ENCODE results near the gene CLTC.

Gene CLTC

GRCh38 chr17:59688008-59688407 is 68.3 kb downstream of the CLTC start:
- DNase-seq = no peak

GRCh38 chr17:59688496-59688895 is 68.8 kb downstream of the CLTC start:
- no peak for DNase-seq

- no peak for DNase-seq
Measured at GRCh38 chr17:59693582-59693981, 73.9 kb downstream of the CLTC start.

GRCh38 chr17:59694344-59694743 is 74.6 kb downstream of the CLTC start:
- no peak for DNase-seq

- DNase-seq = no peak
Measured at GRCh38 chr17:59695945-59696681, 76.4 kb downstream of the CLTC start.

GRCh38 chr17:59696682-59697277 is 77.1 kb downstream of the CLTC start:
- DNase-seq = no peak

- DNase-seq = no peak
Measured at GRCh38 chr17:59698143-59698542, 78.4 kb downstream of the CLTC start.

- no peak for DNase-seq
Measured at GRCh38 chr17:59699218-59699617, 79.5 kb downstream of the CLTC start.

- no peak for DNase-seq
Measured at GRCh38 chr17:59699786-59700185, 80.1 kb downstream of the CLTC start.

- no peak for DNase-seq
Measured at GRCh38 chr17:59702304-59702703, 82.6 kb downstream of the CLTC start.

- peak; percentile 99 for DNase-seq
Measured at GRCh38 chr17:59707149-59707970, 87.7 kb downstream of the CLTC start, which contains the start of the genes PTRH2 and VMP1. Gene PTRH2 (minus strand): TSS chr17:59707430. CDS start chr17:59697978, 9,452 bp downstream. Gene VMP1 (plus strand): TSS chr17:59707654. CDS start chr17:59731447, 23,793 bp downstream.

GRCh38 chr17:59707971-59708430 is 88.3 kb downstream of the CLTC start:
- no peak for DNase-seq

GRCh38 chr17:59711936-59712335 is 92.2 kb downstream of the CLTC start:
- no peak for DNase-seq

GRCh38 chr17:59712862-59713261 is 93.2 kb downstream of the CLTC start:
- DNase-seq = no peak

- no peak for DNase-seq
Measured at GRCh38 chr17:59714255-59714654, 94.6 kb downstream of the CLTC start.

GRCh38 chr17:59716427-59716826 is 96.7 kb downstream of the CLTC start:
- DNase-seq = no peak

GRCh38 chr17:59719526-59719925 is 99.8 kb downstream of the CLTC start:
- DNase-seq = no peak

- no peak for DNase-seq
Measured at GRCh38 chr17:59722623-59723022, 102.9 kb downstream of the CLTC start.

GRCh38 chr17:59723041-59723440 is 103.3 kb downstream of the CLTC start:
- DNase-seq = no peak

GRCh38 chr17:59723607-59724006 is 103.9 kb downstream of the CLTC start:
- no peak for DNase-seq

GRCh38 chr17:59725691-59726090 is 106.0 kb downstream of the CLTC start:
- no peak for DNase-seq

- DNase-seq = no peak
Measured at GRCh38 chr17:59727817-59728533, 108.3 kb downstream of the CLTC start.

All from DMS153 (cell line).